DMS153 treated with DMSO at 0.1 percent for 48 hours (cell line): ENCODE measurements around the gene SMS.

Source experiments
- DNase-seq: peaks from one replicate; lab custom pipeline; 2025; ENCODE audit not compliant: unreplicated experiment; lab: John Stamatoyannopoulos, UW

The SMS gene

DNA sequence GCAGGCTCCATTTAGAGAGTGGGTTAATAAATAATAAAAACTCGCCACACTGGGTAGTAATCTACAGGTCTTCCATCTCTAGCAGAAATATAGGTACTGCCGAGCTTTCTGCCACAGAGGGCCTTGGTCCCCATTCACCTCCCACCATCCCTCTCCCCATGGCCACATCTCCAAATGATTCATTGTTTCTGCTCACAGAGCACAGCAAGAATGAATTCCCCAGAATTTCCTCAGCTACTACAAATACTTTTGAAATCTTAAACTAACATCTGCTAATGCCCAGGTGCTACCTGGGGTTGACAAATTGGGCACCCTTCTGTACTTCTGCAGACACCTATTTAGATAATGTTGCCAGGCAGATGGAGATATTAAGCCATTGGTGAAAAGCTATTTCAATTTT is 96.7 kb downstream of the SMS start:
- DNase-seq: no peak

- no peak for DNase-seq
Measured at GRCh38 chrX:22037911-22038537, 97.5 kb downstream of the SMS start.

DNA sequence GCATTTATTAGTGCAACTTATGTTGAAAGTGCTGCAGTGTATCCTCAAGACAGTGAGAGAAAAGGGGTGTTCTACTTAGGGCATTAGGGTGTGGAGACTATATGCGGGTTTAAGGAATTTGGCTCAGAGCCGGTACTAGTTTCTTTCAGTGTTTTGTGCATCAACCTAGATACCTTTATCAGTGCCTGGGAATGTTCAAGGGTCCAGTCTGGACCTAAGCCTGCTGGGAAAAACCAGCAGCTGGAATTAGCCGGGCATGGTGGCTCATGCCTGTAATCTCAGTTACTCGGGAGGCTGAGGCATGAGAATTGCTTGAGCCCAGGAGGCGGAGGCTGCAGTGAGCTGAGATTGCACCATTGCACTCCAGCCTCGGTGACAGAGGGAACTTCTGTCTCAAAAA is 99.0 kb downstream of the SMS start:
- no peak for DNase-seq

GRCh38 chrX:22040184-22040583 is 99.7 kb downstream of the SMS start:
- DNase-seq: no peak

- no peak for DNase-seq
Measured at GRCh38 chrX:22041907-22042530, 101.5 kb downstream of the SMS start.

GRCh38 chrX:22043872-22044271 is 103.4 kb downstream of the SMS start:
- DNase-seq: no peak
